A673 (cell line): ENCODE measurements around the gene ARRB1. TPM values are rescaled to one million over a fixed set of nuclear protein-coding genes. Genes with fewer than 3 reads are reported as not detected.

Experiments used
- BruUV-seq: library from RNA; stranded (reverse); fragments of 400-500 nt; replicated peaks from 2 replicates; lab custom pipeline; 2021; lab: Mats Ljungman, UMichigan
- CTCF ChIA-PET: fragments of 300-600 bp; sonication (Branson Sonifier 250); formaldehyde crosslinking; loops from one replicate; lab custom pipeline; 2022; ENCODE audit warnings: antibody characterized with exemption; lab: Charles Lee
- POLR2A ChIA-PET: fragments of 300-600 bp; sonication (Branson Sonifier 250); formaldehyde crosslinking; loops from one replicate; lab custom pipeline; 2022; ENCODE audit warnings: antibody characterized with exemption; ENCODE audit not compliant: low non-redundant PET; lab: Charles Lee
- DNase-seq: peaks from one replicate; pipeline ENCODE4 v3.0.0-alpha.2; 2015; ENCODE audit warnings: low spot score
- H3K27ac ChIP-seq: fragments of 200-600 bp; sonication (generic); 2 replicates; pipeline ENCODE4 v1.5.1; 2016; ENCODE audit warnings: mixed run types, low read depth, mild to moderate bottlenecking, mixed read lengths, antibody characterized with exemption, low read length; ENCODE audit not compliant: poor library complexity, severe bottlenecking
- H3K27me3 ChIP-seq: fragments of 200-600 bp; sonication (generic); replicated peaks from 2 replicates; pipeline ENCODE4 v1.6.1; 2017; ENCODE audit warnings: mixed run types, low read depth, mild to moderate bottlenecking, mixed read lengths, antibody characterized with exemption, low read length; ENCODE audit not compliant: insufficient read depth, poor library complexity
- H3K36me3 ChIP-seq: fragments of 200-600 bp; sonication (generic); 2 replicates; pipeline ENCODE4 v1.6.1; 2016; ENCODE audit warnings: mixed run types, mild to moderate bottlenecking, mixed read lengths, antibody characterized with exemption, low read length; ENCODE audit not compliant: insufficient read depth, poor library complexity, severe bottlenecking
- H3K4me1 ChIP-seq: fragments of 200-600 bp; sonication (generic); 2 replicates; pipeline ENCODE4 v1.6.1; 2017; ENCODE audit warnings: mixed run types, mild to moderate bottlenecking, mixed read lengths, antibody characterized with exemption, low read length; ENCODE audit not compliant: insufficient read depth, poor library complexity, severe bottlenecking
- H3K4me3 ChIP-seq: fragments of 200-600 bp; sonication (generic); 2 replicates; pipeline ENCODE4 v1.5.1; 2016; ENCODE audit warnings: low read depth, mixed run types, mild to moderate bottlenecking, mixed read lengths, low read length; ENCODE audit not compliant: poor library complexity, severe bottlenecking
- H3K9me3 ChIP-seq: fragments of 200-600 bp; sonication (generic); 2 replicates; pipeline ENCODE4 v1.6.1; 2016; ENCODE audit warnings: mixed run types, low read depth, mild to moderate bottlenecking, mixed read lengths, antibody characterized with exemption, low read length; ENCODE audit not compliant: poor library complexity, severe bottlenecking
- CTCF ChIP-seq: fragments of 300-800, 200-600 bp; sonication (generic); conservative IDR thresholded peaks from 2 replicates; pipeline ENCODE4 v1.5.1; 2017; ENCODE audit warnings: low read depth, mild to moderate bottlenecking, antibody characterized with exemption, low read length, moderate library complexity, mixed read lengths
- EZH2 ChIP-seq: fragments of 200-600 bp; sonication (generic); IDR thresholded peaks from 2 replicates; pipeline ENCODE4 v1.6.1; 2017; ENCODE audit warnings: borderline replicate concordance, low read depth, mild to moderate bottlenecking, mixed read lengths, antibody characterized with exemption, low read length; ENCODE audit not compliant: poor library complexity, severe bottlenecking
- intact Hi-C: fragments of 100-400 bp; cut with micrococcal nuclease; formaldehyde crosslinking; loops from one replicate; pipeline ENCODE4 v1.10.0; 2022; ENCODE audit not compliant: unreplicated experiment
- total RNA-seq: library from RNA; stranded (reverse); gene quantifications from 2 replicates; pipeline ENCODE4 v1.2.3, GENCODE V29; 2021

Gene ARRB1
- total RNA-seq, 1 experiment from 2014 or later, result 37.8 TPM

GRCh38 chr11:75344761-75345454 lies 6.6 kb downstream of the ARRB1 start:
- H3K4me1 ChIP-seq, result peaks cover 86% of the 10 kb centered on the region
- no peaks in the 10 kb centered on the region for H3K36me3 ChIP-seq
- no peak overlapping the region for H3K4me3 ChIP-seq
- no TSS peak for BruUV-seq
- H3K9me3 ChIP-seq, result no peaks in the 10 kb centered on the region
- CTCF ChIA-PET, result no interaction called here
- H3K27me3 ChIP-seq, result no peaks in the 10 kb centered on the region
- POLR2A ChIA-PET, result no interaction called here
- peak overlapping the region; percentile 84 for H3K27ac ChIP-seq
- no peak for DNase-seq
- intact Hi-C loops, result no loop called here
- no peak for TF ChIP-seq CTCF
- TF ChIP-seq EZH2, result no peak

- TF ChIP-seq CTCF (no peak), EZH2 (no peak)
- H3K4me1 ChIP-seq, result peaks cover 88% of the 10 kb centered on the region
These were observed 7.3 kb downstream of the ARRB1 start for GRCh38 chr11:75344186-75344585.

GRCh38 chr11:75342966-75343870 lies 8.2 kb downstream of the ARRB1 start:
- Histone ChIP-seq H3K4me1 (peaks cover 94% of the 10 kb centered on the region), H3K27ac (peak overlapping the region; percentile 84), H3K36me3 (no peaks in the 10 kb centered on the region), H3K27me3 (no peaks in the 10 kb centered on the region), H3K9me3 (no peaks in the 10 kb centered on the region), H3K4me3 (no peak overlapping the region)
- ChIA-PET POLR2A (no interaction called here), CTCF (no interaction called here)
- TF ChIP-seq CTCF (no peak), EZH2 (no peak)
- intact Hi-C loops, result no loop called here
- peak; percentile 85 for DNase-seq
- no TSS peak for BruUV-seq

More at GRCh38 chr11:75344186-75344585, 7.3 kb downstream of the ARRB1 start:
- H3K27ac ChIP-seq, result peak overlapping the region; percentile 84
- no peaks in the 10 kb centered on the region for H3K27me3 ChIP-seq
- no peaks in the 10 kb centered on the region for H3K9me3 ChIP-seq
- no peaks in the 10 kb centered on the region for H3K36me3 ChIP-seq
- intact Hi-C loops, result no loop called here
- POLR2A ChIA-PET, result no interaction called here
- CTCF ChIA-PET, result no interaction called here
- no peak overlapping the region for H3K4me3 ChIP-seq
- BruUV-seq, result no TSS peak
- no peak for DNase-seq
